ENCODE measurements around the gene EBF3.

DNA sequence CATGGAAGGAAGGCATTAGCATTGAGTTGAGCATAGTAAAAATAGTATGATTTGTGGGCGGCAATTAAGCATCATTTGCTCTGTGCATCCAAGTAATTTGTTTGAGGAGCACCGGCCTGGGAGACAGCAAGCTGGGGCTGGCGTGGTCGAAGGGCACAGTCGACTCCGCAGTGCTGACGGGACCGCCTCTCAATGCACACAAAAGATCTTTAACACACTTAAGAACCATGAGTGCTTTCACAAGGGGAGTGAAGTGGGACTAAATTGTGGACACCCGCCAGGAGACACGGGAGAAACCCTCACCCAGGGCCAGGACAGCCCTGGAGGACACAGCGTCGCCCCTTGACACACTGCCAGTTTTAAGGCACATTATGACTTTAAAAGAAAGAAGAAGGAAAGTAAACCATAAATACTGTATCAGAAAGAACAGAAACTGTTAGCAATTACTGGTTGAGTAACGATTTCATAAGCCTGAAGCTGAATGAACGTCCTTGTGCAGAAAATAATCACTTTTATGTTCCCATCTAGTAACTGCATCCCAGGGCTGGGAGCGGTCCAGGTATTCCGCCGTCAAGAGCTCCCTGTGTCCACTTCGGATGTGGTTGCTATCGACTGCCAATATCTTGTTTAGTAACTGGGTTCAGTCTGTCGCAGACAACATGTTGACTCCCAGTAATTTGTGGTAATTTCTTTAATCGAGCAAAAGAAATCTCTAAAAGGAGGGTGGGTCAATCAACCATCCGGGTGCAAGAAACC lies 102.1 kb downstream of the EBF3 start:
- TF ChIP-seq CTCF (IDR thresholded peaks at IDR 0.05 in 4 of 5, conservative IDR thresholded peaks at IDR 0.05 in 1 of 5) (no peak), POLR2A (IDR thresholded peaks at IDR 0.05) (no peak)

Measured in gastrocnemius medialis (tissue), 4 donors.